Lower leg skin (tissue), 4 donors: ENCODE results near the gene TTLL5. TPM values are rescaled to one million over a fixed set of nuclear protein-coding genes. Genes with fewer than 3 reads are reported as not detected.

Source experiments
- DNase-seq, 2 donors: peaks; one replicate each; pipeline ENCODE4 v3.0.0-alpha.2; 2019; ENCODE audit warnings: low spot score in 2 of 2
- H3K4me3 ChIP-seq: fragments of 200-600 bp; sonication (generic); 2 replicates; pipeline ENCODE4 v1.5.1; 2017; ENCODE audit warnings: mild to moderate bottlenecking, low read depth; ENCODE audit not compliant: poor library complexity, severe bottlenecking
- CTCF ChIP-seq, 3 donors: fragments of 450-650 bp; IDR thresholded peaks; one replicate each; pipeline ENCODE4 v1.5.1; 2016; ENCODE audit warnings: antibody characterized with exemption in 3 of 3, mild to moderate bottlenecking in 3 of 3, moderate library complexity in 2 of 3
- POLR2A ChIP-seq, 2 donors: fragments of 450-650 bp; IDR thresholded peaks; one replicate each; pipeline ENCODE4 v1.6.1; 2016 to 2017; ENCODE audit warnings: antibody characterized with exemption in 2 of 2, mild to moderate bottlenecking in 1 of 2, moderate library complexity in 1 of 2
- WGBS, 2 donors: methylation state at CpG; one replicate each; pipeline ENCODE4 v1.1.5; 2018; 5-methylcytosine and 5-hydroxymethylcytosine counted together
- intact Hi-C: fragments of 100-400 bp; cut with DNase I; formaldehyde crosslinking; loops from one replicate; pipeline ENCODE4 v1.15.0; 2023; ENCODE audit warnings: low total_unique reads
- total RNA-seq, 4 donors: library from RNA; depleted of rRNA; stranded (reverse); fragments of >200 nt; gene quantifications; one replicate each; pipeline ENCODE4 v1.1.0, GENCODE V29; 2016

Gene TTLL5
- total RNA-seq, 4 donors from 2014 or later = 16.5 to 31.1 (median 18.4) TPM

GRCh38 chr14:75829316-75829715 is 168.3 kb downstream of the TTLL5 start:
- no peak for DNase-seq
- intact Hi-C loops = no loop called here
- TF ChIP-seq POLR2A (IDR thresholded peaks at IDR 0.05) (no peak), CTCF (IDR thresholded peaks at IDR 0.05) (no peak)
- 96 to 100% methylated on average over 1 of the region's 1 CpG for WGBS, 2 donors
- H3K4me3 ChIP-seq = no peak overlapping the region

GRCh38 chr14:75831455-75831854 is 170.4 kb downstream of the TTLL5 start:
- 29 to 37% methylated on average over 5 of the region's 5 CpGs for WGBS, 2 donors
- no peak overlapping the region for H3K4me3 ChIP-seq
- intact Hi-C loops = no loop called here
- DNase-seq = peak in 1 of 2 donors; percentile 56
- TF ChIP-seq CTCF (IDR thresholded peaks at IDR 0.05) (no peak), POLR2A (IDR thresholded peaks at IDR 0.05) (no peak)

GRCh38 chr14:75831952-75832351 is 170.9 kb downstream of the TTLL5 start:
- H3K4me3 ChIP-seq = no peak overlapping the region
- 73 to 76% methylated on average over 3 of the region's 3 CpGs for WGBS, 2 donors
- intact Hi-C loops = no loop called here
- DNase-seq = no peak
- TF ChIP-seq CTCF (IDR thresholded peaks at IDR 0.05) (no peak), POLR2A (IDR thresholded peaks at IDR 0.05) (no peak)

- intact Hi-C loops = no loop called here
- WGBS, 2 donors = 78 to 84% methylated on average over 10 of the region's 10 CpGs
- DNase-seq = no peak
- no peak for TF ChIP-seq CTCF (IDR thresholded peaks at IDR 0.05)
- TF ChIP-seq POLR2A (IDR thresholded peaks at IDR 0.05) = no peak
- H3K4me3 ChIP-seq = no peak overlapping the region
Observed at GRCh38 chr14:75832621-75833297, 171.7 kb downstream of the TTLL5 start.

- DNase-seq = no peak
- 73 to 81% methylated on average over 2 of the region's 2 CpGs for WGBS, 2 donors
- intact Hi-C loops = no loop called here
- H3K4me3 ChIP-seq = no peak overlapping the region
- TF ChIP-seq POLR2A (IDR thresholded peaks at IDR 0.05) = no peak
- TF ChIP-seq CTCF (IDR thresholded peaks at IDR 0.05) = no peak
Observed at GRCh38 chr14:75833326-75834020, 172.4 kb downstream of the TTLL5 start.
